GM18517 (cell line): ENCODE measurements around the gene BANF2.

Experiments used
- ATAC-seq: cut with Tn5 transposase; IDR thresholded peaks from one replicate; pipeline ENCODE4 v1.9.1; 2021; ENCODE audit warnings: mild to moderate bottlenecking, moderate library complexity; ENCODE audit not compliant: unreplicated experiment

BANF2 gene

DNA sequence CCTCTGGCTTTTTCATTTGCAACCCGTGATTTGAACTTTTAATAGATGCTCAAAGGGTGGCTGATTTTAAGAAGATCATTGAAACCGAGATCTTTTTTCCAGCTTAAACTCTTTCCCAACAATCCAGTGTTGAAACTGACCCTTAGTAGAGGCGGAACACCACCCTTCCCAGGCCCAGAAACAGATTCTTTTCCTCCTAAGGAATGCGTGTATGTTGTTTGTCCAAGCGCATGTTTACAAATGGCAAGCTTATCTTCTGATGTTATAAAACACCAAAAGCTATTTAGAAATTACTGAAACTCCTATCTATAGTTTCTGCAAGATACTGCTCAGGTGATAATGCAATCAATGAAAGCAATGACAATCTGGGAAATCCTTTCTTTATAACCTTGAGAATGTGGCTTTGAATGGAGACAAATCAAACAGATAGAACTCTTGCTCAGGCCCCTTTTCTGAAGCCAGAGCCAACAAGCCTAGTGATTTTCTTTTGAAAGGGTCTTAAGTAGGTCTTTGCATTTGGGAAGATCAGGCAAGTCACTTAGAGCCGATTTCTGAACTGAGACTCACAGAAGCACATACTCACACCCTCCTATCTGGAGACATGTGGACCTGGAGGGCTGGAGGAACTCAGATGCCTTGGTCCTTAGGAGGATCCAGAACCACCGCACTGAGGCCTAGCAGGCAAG is 9.1 kb downstream of the BANF2 start:
- no peak for ATAC-seq

DNA sequence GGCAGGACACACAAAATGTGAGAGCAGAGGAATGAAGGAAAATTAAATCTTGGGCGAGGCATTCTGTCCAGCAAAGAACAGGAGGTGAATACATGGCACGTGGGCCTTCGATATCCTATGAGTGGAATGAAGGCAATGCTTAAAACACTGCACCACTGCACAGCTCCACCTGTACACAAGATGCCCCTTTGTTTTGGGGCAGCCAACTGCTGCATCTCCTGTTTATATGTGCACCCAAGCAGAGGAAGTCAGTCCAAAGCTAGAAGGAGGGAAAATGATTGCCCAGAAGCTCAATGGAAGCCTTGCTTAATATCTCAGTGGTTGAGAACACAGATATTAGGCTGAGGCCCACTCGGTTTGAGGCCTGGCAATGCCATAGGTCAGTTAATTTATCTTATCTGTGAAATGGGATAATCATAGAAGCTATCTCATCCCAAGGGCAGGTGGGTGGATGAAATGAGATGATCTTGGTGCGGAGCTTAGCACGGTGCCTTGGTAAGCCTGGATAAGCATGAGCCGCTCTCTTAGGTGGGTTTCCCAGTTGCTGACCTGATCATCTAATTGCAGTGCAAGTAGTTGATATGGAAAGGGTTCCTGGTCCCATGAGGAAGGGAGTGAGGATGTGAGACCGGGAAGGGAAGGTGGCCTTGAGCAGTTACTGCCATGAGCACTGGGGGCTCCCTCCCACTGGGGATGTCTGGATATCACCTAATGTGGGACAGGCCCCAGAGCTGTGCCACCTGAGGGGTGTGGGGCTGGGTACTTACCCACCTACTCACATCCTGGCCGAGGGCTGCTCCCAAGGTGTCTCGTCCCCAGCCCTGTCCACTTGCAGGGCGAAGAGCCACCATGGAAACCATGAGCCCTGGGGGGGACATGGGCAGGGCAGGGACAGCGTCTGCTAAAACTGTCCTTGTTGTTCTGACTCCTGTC is 9.9 kb downstream of the BANF2 start:
- no peak for ATAC-seq

DNA sequence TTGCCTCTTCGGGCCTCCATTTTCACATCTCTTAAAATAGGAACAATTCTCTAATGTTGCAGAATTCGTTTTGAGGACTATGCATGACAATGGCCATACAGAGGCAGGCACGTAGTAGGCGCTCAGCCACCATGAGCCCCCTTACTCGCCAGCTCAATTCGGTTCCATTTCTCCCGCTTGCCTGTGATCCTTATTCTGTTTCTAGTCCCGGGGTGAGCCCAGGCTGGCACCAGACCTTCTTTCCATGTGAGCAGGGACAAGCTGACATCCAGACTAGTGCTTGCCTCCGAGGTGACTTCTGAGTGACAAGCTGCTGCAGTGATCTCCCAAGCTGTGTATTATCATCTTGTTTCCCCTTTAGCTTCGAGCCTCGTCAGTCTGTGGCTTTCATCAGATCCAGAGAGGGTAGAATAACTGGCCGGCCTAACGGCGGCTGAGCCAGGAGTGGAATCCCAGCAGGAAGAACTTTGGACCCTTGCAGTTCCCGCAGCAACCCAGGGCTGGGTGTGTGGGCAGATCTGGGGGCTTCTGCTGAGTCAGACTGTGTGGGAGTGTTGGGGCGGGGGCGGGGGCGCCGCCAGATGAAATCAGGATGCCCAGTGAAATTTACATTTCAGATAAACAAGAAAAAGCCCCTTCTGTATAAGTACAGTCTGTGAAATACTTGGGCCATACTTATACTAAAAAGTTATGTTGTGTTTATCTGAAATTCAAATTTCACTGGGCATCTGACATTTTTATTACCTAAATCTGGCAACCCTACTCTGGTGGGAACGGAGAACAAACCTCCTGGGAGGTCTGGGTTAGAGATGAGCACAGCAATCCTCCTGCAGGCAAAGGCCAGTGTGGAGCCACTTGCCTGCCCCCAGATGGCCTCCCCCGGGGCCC is 10.9 kb downstream of the BANF2 start:
- ATAC-seq: no peak

DNA sequence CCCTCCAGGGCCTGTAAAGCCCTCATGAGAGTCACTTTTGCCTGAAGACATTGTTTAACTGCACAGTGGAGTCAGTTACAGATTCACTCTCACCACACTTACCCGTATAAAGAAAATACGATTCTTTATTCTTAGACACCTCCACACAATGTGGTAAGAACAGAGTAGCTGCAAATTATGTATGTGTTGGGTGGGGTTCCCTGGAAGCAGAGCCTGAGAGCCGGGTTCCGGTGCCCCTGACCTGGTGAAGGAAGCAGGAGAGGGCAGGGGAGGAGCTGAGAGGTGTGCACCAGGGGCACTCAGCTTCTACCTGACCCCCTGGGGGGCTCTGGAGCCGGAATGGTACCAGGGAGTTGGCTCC is 11.5 kb downstream of the BANF2 start:
- no peak for ATAC-seq

DNA sequence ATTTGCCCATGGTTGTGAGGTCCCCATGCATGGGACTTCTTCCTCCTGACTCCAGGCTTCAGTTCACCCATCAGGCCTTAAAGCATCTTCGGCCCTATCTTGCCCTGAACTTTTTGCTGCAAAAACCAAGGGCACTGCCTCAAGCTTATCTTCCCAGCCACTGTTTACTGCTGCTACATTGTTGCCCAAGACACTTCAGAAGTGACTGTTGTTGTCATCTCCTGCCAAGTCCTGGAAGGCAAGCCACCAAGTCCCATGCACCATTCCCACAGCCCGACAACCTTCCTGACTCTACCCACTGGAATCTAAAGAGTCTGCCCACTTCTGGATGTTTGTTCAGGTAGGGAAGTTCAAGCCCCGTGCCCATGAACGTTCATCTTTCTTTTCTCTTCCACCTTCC is 12.4 kb downstream of the BANF2 start:
- ATAC-seq: no peak

DNA sequence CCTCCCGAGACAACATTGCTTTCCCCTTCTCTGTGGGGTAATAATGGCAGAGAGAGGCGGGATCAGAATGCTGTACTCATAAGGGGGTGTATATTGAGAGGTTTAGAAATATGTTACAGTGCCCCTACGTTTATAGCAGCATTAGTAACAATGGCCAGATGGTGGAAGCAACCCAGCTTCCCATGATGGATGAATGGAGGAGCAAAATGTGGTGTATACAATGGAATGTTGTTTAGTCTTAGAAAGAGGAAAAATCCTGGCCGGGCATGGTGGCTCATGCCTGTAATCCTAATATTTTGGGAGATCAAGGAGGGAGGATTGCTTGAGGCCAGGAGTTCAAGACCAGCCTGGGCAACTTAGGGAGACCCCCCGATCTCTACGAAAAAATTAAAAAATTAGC is 12.9 kb downstream of the BANF2 start:
- no peak for ATAC-seq

DNA sequence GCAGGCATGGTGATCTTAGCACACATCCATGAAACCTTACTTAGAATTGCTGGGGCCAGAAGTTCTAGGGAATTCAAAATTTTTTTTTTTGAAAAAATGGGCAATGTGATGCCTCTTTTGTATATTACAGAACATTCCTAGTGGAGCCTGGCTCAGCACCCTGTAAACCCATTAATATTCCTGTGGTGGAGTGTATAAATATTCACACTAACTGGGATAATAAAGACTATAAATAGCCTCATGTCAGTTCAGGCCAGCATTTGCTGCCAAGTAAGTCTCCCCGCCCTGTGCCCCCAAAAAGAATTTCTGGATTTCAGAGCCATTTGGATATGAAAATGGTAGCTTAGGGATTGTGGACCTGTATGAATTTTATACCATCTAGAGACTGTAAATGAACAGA is 14.8 kb downstream of the BANF2 start:
- ATAC-seq: no peak

DNA sequence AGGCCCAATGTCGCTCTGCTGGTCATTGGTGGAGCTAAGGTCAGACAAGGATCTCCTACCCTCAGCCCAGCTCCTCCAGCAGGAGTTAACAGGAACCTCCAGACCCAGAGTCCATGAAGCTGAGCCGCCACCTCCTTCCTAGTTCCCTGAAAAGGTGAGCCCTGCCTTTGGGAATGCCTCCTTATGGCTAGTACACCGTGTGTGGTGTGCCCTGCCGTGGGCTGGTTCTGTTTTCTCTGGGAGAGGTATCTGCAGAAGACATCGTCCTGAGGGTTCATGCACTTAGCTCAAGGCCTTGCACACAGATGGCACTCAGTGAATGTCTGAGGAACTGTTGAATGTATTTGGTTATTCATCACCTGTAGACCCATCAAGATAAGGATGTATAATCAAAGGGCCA is 15.3 kb downstream of the BANF2 start:
- no peak for ATAC-seq

DNA sequence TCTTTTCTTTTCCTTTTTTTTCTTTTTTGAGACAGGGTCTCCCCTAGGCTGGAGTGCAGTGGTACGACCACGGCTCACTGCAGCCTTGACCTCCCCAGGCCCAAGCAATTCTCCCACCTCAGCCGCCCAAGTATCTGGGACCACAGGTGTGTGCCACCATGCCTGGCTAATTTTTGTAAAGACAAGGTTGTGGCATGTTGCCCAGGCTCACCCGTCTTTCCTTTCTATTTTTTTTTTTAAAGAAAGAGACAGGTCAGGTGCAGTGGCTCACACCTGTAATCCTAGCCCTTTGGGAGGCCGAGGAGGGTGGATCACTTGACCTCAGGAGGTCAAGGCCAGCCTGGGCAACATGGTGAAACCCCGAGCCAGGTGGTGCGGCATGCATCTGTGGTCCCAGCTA is 16.6 kb downstream of the BANF2 start:
- no peak for ATAC-seq

DNA sequence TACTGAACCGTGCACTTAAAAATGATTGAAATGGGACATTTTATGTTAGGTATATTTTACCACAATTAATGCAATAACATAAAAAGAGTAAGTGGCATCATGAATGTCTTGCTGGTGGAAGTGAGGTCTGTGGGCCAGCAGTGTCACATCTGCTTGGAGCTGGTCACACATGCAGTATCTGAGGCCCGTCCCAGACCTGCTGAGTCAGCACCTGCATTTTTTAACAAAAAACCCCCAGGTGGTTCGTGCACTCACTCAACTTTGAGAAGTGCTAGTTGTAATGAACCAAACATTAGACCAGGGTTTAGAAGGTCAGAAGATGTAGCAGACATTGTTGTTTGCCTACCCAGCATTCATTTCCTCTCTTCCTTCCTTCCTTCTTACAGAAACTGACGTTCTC is 21.0 kb downstream of the BANF2 start:
- ATAC-seq: no peak

DNA sequence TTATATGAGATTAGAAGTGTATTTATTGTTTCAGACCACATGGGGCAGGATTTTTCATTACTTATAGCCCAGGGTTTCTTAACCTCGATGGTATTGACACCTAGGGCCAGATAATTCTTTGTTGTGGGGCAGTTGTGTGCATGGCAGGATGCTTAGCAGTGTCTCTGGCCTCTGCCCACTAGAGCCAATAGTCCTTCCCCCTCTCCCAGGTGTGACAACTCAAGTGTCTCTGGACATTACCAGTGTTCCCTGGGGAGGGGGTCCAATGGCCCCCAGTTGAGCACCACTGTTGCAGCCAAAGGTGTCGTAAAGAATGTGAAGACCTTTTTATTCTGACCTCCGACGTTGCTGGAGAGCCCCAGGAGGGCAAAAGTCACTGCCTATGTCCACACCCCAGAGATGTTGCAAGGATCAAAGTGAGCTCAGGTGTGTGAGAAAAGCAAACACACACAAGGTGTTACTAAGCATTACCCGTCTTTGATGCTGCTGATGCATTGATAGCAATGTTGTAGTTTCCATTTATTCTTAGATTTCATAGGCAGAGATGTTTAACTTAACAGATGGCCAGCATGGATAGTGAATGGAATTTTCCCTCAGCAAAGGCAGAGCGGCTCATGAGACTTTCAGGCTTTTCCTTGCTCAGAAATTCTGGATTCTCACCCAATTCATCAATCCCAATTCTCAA is 22.2 kb downstream of the BANF2 start:
- ATAC-seq: no peak

DNA sequence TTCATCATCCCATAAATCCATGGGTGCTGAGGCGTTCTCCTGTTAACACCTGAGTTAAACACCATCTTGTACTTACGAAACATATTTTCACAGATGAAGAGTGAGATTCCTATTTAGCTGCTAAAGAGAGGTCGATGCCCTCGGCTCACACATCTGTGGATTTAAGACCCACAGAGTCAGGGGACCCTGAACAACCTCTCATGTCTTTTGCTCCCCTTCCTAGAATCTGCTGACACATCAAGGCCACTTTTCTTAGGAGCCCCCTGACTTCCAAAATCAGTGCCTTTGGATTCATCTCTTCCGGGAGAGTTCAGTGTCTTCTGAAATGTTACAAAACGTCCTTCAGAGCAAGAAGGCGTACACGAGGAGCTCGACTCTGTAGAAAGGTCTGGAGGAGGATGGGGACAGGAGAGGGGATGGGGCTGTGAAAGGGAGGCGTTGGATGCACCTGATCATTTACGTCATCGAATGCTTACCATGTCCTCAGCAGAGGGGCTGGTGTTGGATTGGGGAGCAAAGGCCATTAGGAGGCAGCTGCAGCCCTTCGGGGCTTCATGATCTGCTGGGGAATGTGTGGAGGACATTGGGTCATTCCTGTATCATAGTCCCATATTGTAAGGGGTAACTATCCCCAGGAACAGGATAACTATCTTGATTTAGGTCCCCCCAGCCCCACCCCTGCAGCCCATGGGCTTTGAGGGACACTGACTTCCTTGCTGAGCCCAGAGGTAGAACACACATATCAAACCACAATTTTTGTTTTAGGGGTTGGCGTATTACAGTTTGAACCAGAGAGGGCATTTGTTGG is 22.9 kb downstream of the BANF2 start:
- no peak for ATAC-seq

DNA sequence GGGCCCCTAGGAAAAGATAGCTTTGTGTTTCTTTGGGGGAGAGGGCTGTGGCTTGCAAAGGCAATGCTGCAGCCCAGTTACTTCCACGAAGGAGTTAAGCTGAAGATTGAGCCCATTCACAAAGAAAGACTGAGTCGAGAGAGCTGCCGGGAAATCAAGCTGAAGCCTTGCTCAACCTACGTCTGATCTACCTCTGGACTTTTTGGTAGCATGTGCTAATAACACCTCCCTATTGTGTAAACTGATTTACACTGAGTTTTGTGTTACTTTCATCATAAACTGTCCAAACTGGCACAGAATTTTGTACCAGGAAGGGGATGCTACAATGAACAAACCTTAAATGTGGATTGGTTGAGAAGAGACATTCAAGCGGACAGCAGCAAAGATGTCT is 23.5 kb downstream of the BANF2 start:
- ATAC-seq: no peak

DNA sequence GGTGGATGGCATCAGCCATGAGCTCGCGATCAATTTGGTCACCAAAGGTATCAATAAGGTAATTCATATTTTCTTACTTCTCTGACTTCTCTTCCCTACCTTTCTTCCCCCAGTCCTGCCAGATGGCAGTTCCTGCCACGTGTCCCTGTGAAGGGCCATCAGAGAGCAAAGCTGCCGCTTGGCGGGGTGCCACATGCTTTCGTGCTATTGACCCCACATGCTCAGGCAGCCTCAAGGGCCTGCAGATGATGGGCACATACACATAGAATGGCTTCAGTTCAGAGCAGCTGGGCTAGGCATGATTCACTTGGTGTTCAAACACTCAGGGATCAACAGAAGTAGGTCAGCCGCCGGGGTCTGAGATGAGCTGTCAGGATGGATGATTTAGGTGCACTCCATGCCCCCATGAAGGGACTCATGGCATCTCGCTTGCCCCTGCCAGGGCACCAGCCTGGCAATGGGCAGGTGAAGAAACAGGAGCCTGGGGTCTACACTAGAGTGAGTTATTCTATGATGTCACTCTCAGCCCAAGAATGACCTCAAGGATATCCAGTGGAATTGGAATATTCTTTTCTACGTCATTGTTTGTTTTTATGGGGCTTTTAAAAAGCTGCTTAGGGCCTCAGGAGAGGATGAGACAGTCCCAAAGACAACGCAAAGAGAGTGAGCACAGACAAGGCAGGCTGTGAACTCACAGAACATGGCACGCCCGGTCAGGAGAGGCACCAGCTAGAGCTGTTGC is 25.5 kb downstream of the BANF2 start:
- no peak for ATAC-seq

DNA sequence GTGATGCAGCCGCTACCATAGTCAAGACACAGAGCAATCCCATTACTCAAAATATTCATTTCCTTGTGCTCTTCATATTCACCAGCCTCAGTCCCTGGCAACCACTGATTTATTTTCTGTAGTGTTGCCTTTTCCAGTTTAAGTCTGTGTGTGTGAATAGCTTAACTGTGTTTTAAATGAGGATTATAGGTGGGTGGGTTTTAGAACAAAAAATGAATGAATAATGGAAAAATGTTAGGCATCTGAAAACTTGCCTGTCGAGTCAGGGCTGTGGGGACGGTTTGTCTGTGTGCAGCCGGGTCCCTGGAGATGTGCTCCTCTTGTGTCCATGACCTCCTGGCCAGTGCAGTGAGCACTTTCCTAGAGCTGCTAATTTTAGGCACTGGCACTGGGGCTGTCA is 27.1 kb downstream of the BANF2 start:
- no peak for ATAC-seq

DNA sequence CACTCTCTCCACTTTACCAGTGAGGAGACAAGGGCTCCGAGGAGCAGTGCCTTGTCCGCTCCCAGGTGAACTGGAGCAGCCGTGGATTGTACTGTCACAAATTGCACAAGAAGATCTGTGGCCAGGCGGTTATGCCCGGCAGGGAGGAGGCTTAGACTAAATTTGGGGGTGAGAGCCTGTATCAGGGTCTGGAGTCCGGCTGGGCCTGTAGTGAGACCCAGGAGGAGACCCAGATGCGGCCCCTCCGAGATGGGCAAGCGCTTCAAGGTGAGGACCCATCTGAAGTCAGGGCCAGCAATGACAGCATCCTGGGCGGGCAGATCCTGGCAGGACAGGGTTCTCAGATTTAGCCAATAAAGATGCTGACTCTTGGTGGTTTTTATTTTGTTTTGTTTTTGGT is 27.6 kb downstream of the BANF2 start:
- no peak for ATAC-seq

DNA sequence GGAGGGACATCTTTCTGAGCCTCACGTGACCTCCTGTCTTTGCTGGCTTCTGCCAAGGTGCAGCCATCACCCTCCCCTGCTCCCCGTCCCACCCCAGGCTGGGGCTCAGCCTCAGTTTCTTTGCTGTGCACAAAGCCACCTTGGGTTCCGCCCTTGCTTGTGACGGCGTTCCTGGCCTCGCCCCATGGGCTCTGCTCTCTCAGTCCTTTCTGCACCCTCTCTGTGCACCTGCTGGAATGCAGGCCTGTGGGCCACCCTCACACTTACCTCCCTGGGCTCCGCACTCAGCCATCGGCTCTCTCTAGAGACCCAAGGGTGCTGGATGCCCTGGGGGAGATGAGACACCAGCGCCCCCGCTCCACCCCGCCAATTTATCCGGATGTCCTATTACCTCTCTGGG is 28.3 kb downstream of the BANF2 start:
- no peak for ATAC-seq

DNA sequence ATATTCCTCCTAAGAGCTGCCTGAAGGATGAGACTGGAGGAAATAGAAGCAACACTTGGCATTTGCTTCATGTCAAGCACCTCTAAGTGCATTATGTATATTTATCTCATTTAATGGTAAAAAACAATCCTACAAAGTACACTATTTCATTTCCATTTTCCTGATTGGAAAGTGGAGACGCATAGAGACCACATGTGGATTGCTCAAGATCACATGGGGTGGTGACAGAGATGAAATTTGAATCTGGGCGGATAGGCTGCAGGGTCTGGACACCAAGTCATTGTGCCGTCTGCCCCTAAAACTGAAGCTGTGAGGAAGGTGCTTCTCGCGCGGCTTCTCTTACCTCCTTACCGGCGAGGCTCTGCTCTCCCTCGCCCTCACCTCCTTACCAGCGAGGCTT is 30.3 kb downstream of the BANF2 start:
- ATAC-seq: no peak

DNA sequence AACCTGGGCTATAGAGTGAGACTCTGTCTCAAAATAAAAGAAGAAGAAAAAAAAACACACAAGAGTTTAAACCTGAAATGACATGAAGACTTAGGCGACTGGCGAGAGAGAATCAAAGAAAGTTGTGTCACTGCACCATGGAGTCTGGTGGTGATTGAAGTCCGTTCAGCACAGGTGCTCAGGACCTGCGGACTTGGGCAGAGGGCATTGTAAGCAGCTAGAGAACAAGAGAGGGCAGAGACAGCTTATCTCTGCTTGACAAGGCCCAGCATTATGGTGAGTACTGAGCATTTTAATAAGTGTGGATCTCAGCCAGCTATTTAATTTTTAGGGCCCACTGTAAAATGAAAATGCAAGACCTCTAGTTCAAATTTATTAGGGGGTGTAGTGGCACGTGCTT is 31.5 kb downstream of the BANF2 start:
- ATAC-seq: no peak
